ENCODE results near the gene SHISAL1. TPM values are rescaled to one million over a fixed set of nuclear protein-coding genes. Genes with fewer than 3 reads are reported as not detected.
A peak's percentile ranks its signal among the peaks of the same experiment; 100 is the strongest.

Gene SHISAL1
- total RNA-seq, 1 donor from 2014 or later, result 7.5 TPM

- Mint-ChIP-seq H3K27me3 (ENCODE audit: low read depth) (peaks cover 6% of the 10 kb centered on the region), H3K27ac (ENCODE audit: unreplicated experiment) (no peak overlapping the region), H3K4me3 (ENCODE audit: unreplicated experiment) (no peak overlapping the region), H3K4me1 (ENCODE audit: low read depth) (peaks cover 43% of the 10 kb centered on the region), H3K36me3 (ENCODE audit: low read depth) (no peaks in the 10 kb centered on the region), H3K9me3 (ENCODE audit: low read depth) (no peaks in the 10 kb centered on the region)
- DNase-seq (ENCODE audit: low spot score), result no peak
- TF ChIP-seq, protein P1, sequence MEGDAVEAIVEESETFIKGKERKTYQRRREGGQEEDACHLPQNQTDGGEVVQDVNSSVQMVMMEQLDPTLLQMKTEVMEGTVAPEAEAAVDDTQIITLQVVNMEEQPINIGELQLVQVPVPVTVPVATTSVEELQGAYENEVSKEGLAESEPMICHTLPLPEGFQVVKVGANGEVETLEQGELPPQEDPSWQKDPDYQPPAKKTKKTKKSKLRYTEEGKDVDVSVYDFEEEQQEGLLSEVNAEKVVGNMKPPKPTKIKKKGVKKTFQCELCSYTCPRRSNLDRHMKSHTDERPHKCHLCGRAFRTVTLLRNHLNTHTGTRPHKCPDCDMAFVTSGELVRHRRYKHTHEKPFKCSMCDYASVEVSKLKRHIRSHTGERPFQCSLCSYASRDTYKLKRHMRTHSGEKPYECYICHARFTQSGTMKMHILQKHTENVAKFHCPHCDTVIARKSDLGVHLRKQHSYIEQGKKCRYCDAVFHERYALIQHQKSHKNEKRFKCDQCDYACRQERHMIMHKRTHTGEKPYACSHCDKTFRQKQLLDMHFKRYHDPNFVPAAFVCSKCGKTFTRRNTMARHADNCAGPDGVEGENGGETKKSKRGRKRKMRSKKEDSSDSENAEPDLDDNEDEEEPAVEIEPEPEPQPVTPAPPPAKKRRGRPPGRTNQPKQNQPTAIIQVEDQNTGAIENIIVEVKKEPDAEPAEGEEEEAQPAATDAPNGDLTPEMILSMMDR (IDR thresholded peaks at IDR 0.05), result no peak
Measured at GRCh38 chr22:44353041-44353440, 40.3 kb upstream of the SHISAL1 start.

GRCh38 chr22:44352378-44353035 lies 39.8 kb upstream of the SHISAL1 start:
- no peaks in the 10 kb centered on the region for H3K36me3 Mint-ChIP-seq (ENCODE audit: low read depth)
- TF ChIP-seq, protein P1 (IDR thresholded peaks at IDR 0.05), result no peak
- DNase-seq (ENCODE audit: low spot score), result peak; percentile 63
- H3K4me1 Mint-ChIP-seq (ENCODE audit: low read depth), result peaks cover 40% of the 10 kb centered on the region
- H3K9me3 Mint-ChIP-seq (ENCODE audit: low read depth), result no peaks in the 10 kb centered on the region
- no peak overlapping the region for H3K4me3 Mint-ChIP-seq (ENCODE audit: unreplicated experiment)
- H3K27me3 Mint-ChIP-seq (ENCODE audit: low read depth), result peaks cover 6% of the 10 kb centered on the region
- H3K27ac Mint-ChIP-seq (ENCODE audit: unreplicated experiment), result peak overlapping the region; percentile 93

DNA sequence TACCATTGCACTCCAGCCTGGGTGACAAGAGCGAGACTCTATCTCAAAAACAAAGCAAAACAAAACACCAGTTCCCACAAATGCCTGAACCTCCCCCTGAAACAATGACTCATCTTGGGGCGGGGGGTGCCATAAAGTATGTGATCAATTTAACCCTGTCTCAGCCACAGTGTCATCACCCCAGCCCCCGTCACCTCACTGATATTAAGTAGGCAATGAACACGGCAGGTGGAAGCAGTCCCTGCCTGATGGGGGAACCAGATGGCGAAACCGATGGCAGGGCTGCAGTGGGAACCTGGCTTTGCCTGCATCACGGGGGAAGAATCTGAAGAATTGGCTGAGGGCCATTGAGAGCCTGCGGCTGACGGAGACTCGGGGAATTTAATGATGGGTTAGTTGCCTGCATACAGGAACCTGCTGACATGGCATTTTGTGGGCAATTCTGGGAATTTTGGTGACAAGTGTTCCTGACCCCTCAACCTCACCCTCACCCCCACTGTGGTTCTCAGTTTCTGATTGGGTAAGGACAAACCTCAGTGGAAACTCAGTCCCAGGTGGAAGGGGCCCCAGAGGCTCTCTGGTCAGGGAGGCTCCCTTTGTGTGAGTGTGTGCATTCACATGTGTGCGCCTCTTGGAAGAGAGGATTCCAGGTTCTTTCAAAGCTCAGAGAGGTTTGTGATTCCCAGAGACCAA lies 39.1 kb upstream of the SHISAL1 start:
- TF ChIP-seq, protein P1 (IDR thresholded peaks at IDR 0.05), result peak; percentile 36
- Mint-ChIP-seq H3K4me3 (ENCODE audit: unreplicated experiment) (no peak overlapping the region), H3K27ac (ENCODE audit: unreplicated experiment) (peak overlapping the region; percentile 93), H3K27me3 (ENCODE audit: low read depth) (peaks cover 7% of the 10 kb centered on the region), H3K4me1 (ENCODE audit: low read depth) (peaks cover 41% of the 10 kb centered on the region), H3K9me3 (ENCODE audit: low read depth) (no peaks in the 10 kb centered on the region), H3K36me3 (ENCODE audit: low read depth) (no peaks in the 10 kb centered on the region)
- DNase-seq (ENCODE audit: low spot score), result no peak

- Mint-ChIP-seq H3K36me3 (ENCODE audit: low read depth) (no peaks in the 10 kb centered on the region), H3K27me3 (ENCODE audit: low read depth) (peaks cover 12% of the 10 kb centered on the region), H3K9me3 (ENCODE audit: low read depth) (no peaks in the 10 kb centered on the region), H3K4me1 (ENCODE audit: low read depth) (peaks cover 43% of the 10 kb centered on the region), H3K27ac (ENCODE audit: unreplicated experiment) (peak overlapping the region; percentile 93), H3K4me3 (ENCODE audit: unreplicated experiment) (no peak overlapping the region)
- TF ChIP-seq, protein P1 (IDR thresholded peaks at IDR 0.05), result no peak
- DNase-seq (ENCODE audit: low spot score), result no peak
Measured at GRCh38 chr22:44351037-44351436, 38.3 kb upstream of the SHISAL1 start.

DNA sequence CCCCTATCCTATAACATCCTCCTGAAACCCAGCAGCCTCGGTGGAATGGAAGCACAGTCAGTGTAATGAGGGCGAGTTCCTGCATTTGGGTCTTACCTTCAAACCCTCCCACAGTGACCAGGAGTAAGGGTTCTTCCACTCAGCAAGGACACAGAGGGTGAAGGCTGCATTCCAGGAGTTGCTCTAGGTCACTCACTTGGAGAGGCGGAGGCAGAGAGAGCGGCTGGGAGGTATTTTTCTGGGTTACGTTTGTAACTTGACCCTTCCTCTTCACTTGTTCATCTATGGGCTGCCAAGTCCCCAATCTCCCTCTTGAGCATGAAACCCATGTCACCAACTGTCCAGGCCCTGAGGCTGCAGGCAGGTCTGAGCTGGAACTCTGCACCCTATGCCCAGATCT lies 36.8 kb upstream of the SHISAL1 start:
- Mint-ChIP-seq H3K9me3 (ENCODE audit: low read depth) (no peaks in the 10 kb centered on the region), H3K36me3 (ENCODE audit: low read depth) (no peaks in the 10 kb centered on the region), H3K4me1 (ENCODE audit: low read depth) (peaks cover 43% of the 10 kb centered on the region), H3K4me3 (ENCODE audit: unreplicated experiment) (no peak overlapping the region), H3K27ac (ENCODE audit: unreplicated experiment) (no peak overlapping the region), H3K27me3 (ENCODE audit: low read depth) (peaks cover 19% of the 10 kb centered on the region)
- TF ChIP-seq, protein P1 (IDR thresholded peaks at IDR 0.05), result no peak
- DNase-seq (ENCODE audit: low spot score), result no peak
